ENCODE results near the gene MACF1. TPM values are rescaled to one million over a fixed set of nuclear protein-coding genes. Genes with fewer than 3 reads are reported as not detected.
"Not testable (repeated sequence)": the region's sequence is repeated elsewhere in the genome, so short reads cannot be mapped to it uniquely, and the experiment has no call there.

The MACF1 gene
- total and polyA plus RNA-seq, 2 of the 13 experiments (the other 11 are each of a cell fraction or from before 2014, with no cell fraction given): 36.7 to 65.4 TPM

DNA sequence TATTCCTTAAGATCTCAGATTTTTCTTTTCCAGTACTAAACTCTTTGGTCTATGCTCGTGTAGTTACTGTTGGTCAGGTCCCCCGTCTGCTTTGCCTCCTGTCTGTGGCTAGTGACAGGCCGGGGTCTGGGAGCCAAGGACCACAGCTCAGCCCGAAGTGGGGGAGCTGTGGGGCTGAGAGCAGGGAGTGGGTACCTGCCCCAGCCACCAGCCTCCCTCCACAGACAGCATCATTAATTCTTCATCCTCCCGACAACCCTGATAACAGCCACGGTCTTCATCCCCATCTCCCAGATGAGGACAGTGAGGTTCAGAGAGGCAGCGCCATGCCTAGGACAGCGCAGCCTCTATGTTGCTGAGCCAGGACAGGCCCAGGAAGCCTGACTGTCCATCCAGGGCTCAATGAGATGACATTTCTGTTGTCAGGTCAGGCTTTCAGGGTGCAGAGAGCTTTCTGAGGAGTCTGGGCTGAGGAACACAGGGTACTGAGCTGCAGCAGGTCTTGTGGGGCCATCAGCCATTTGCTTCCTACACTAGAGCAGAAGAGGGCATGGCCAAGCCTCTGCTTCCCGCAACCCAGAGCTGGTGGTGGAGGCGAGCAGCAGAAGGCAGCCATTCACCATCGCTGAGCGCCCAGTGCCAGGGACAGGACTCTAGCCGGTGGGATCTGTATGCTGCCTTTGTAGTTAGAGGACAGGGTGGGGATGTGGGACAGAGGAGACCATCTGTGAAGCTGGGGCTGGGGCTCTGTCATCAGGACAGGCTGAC, 288.7 kb downstream of the MACF1 start:
- H3K27ac ChIP-seq (ENCODE audit: extremely low read length, insufficient read depth, low read length); H3K36me3 ChIP-seq (replicated peaks in 1 of 2; ENCODE audit: control insufficient read depth in 1 of 2, insufficient read depth in 2 of 2, low read length in 2 of 2); ATAC-seq; H3K4me2 ChIP-seq (ENCODE audit: low read depth, low read length); FAIRE-seq; intact Hi-C loops (cut with micrococcal nuclease; ENCODE audit: unreplicated experiment); H3K9ac ChIP-seq (ENCODE audit: insufficient read depth, low read depth, low read length); POLR2A ChIA-PET; DNase-seq (ENCODE audit: low spot score); H4K20me1 ChIP-seq (ENCODE audit: insufficient read depth, low read length); H3K79me2 ChIP-seq (ENCODE audit: insufficient read depth, low read length); in situ Hi-C loops (cut with HindIII; ENCODE audit: extremely low pct_ligation_motif_present, low pct_unique_long_range_greater_than_20kb); H3K9me3 ChIP-seq (ENCODE audit: low read length); H2AFZ ChIP-seq (ENCODE audit: low read length); CTCF ChIA-PET (ENCODE audit: low intra/inter-chr PET ratio, low total read pairs); H3K4me3 ChIP-seq (replicated peaks in 1 of 3; ENCODE audit: insufficient read depth in 1 of 3, low read depth in 2 of 3, low read length in 3 of 3); BruUV-seq (replicated peaks): not testable (repeated sequence)
- 50% methylated on average over 7 of the region's 13 CpGs for WGBS (ENCODE audit: low lambda C conversion rate)
- Histone ChIP-seq H3K27me3 (ENCODE audit: control insufficient read depth in 1 of 2, insufficient read depth in 2 of 2, low read length in 2 of 2) (peaks cover 7 to 42% of the 10 kb centered on the region in 2 experiments), H3K4me1 (ENCODE audit: insufficient read depth, low read length) (peaks cover 12% of the 10 kb centered on the region; the same call in 1 of the 2 replicates)

DNA sequence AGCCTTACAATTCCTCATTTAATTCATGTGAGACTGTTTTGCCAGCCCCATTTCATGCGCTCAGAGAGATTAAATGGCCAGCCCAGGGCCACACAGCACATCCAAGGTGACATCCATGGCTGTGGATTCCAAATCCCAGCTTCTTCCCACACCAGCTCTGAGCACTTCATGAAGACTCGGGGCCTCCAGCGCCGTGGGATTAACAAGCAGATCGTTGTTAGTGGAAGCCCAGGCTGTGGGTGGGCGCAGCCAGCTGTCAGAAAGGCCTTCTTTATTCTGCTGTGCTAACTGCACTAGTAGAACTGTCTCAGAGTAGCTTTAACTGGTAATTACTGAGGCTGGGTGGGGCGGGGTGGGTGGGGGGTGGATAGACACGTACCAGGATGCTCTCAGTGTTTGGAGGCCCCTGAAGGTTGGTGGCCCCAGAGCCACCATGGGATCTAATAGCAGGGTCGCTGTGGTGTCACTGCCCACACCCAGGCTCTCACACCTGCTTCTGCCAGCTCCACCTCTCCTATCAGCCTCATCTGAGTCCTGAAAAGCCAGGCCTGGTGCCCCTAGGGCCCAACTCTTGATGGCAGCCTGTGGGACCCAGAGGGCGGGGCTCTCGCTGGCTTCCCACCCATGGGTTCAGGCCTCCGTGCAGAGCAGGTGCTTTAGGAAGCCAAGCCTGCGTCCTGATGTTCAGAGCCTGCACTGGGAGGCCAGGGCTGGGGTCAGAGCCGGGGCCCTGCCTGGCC, 290.3 kb downstream of the MACF1 start:
- CTCF ChIA-PET (ENCODE audit: low intra/inter-chr PET ratio, low total read pairs): no interaction called here
- H4K20me1 ChIP-seq (ENCODE audit: insufficient read depth, low read length): no peaks in the 10 kb centered on the region
- no peak overlapping the region for H3K9ac ChIP-seq (ENCODE audit: insufficient read depth, low read depth, low read length)
- H3K27ac ChIP-seq (ENCODE audit: extremely low read length, insufficient read depth, low read length): no peak overlapping the region
- TF ChIP-seq HNRNPLL (IDR thresholded peaks at IDR 0.05; ENCODE audit: low read depth, low read length, poor library complexity, severe bottlenecking): no peak
- TF ChIP-seq NFKBIZ (CRISPR knock-in tag; IDR thresholded peaks at IDR 0.05): no peak
- TF ChIP-seq ZSCAN25 (CRISPR knock-in tag; IDR thresholded peaks at IDR 0.05): no peak
- no peak for TF ChIP-seq SCMH1 (CRISPR knock-in tag; IDR thresholded peaks at IDR 0.05; ENCODE audit: borderline replicate concordance)
- no peak for TF ChIP-seq POLR2AphosphoS2 (IDR thresholded peaks at IDR 0.05; ENCODE audit: low read depth, low read length)
- TF ChIP-seq, protein P1, sequence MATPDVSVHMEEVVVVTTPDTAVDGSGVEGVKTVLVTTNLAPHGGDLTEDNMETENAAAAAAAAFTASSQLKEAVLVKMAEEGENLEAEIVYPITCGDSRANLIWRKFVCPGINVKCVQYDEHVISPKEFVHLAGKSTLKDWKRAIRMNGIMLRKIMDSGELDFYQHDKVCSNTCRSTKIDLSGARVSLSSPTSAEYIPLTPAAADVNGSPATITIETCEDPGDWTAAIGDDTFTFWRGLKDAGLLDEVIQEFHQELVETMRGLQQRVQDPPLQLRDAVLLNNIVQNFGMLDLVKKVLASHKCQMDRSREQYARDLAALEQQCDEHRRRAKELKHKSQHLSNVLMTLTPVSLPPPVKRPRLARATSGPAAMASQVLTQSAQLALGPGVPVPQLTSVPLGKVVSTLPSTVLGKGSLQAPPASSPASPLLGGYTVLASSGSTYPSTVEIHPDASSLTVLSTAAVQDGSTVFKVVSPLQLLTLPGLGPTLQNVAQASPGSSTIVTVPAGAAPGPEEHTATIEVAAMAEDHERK (CRISPR knock-in tag; IDR thresholded peaks at IDR 0.05; ENCODE audit: low read depth): no peak
- in situ Hi-C loops (cut with HindIII; ENCODE audit: extremely low pct_ligation_motif_present, low pct_unique_long_range_greater_than_20kb): no loop called here
- no peak for DNase-seq (ENCODE audit: low spot score)
- POLR2A ChIA-PET: no interaction called here
- WGBS (ENCODE audit: low lambda C conversion rate): 76% methylated on average over 6 of the region's 14 CpGs
- no peaks in the 10 kb centered on the region for H3K9me3 ChIP-seq (ENCODE audit: low read length)
- intact Hi-C loops (cut with micrococcal nuclease; ENCODE audit: unreplicated experiment): no loop called here
- no peaks in the 10 kb centered on the region for H3K79me2 ChIP-seq (ENCODE audit: insufficient read depth, low read length)
- no peak for FAIRE-seq
- no peaks in the 10 kb centered on the region for H3K36me3 ChIP-seq (replicated peaks in 1 of 2; ENCODE audit: control insufficient read depth in 1 of 2, insufficient read depth in 2 of 2, low read length in 2 of 2)
- no peak overlapping the region for H3K4me3 ChIP-seq (replicated peaks in 1 of 3; ENCODE audit: insufficient read depth in 1 of 3, low read depth in 2 of 3, low read length in 3 of 3)
- BruUV-seq (replicated peaks): no TSS peak
- ATAC-seq: no peak
- no peak overlapping the region for H3K4me2 ChIP-seq (ENCODE audit: low read depth, low read length)
- peaks cover 10 to 49% of the 10 kb centered on the region in 2 experiments for H3K27me3 ChIP-seq (ENCODE audit: control insufficient read depth in 1 of 2, insufficient read depth in 2 of 2, low read length in 2 of 2)
- H3K4me1 ChIP-seq (ENCODE audit: insufficient read depth, low read length): peaks cover 20% of the 10 kb centered on the region
- H2AFZ ChIP-seq (ENCODE audit: low read length): no peak overlapping the region

Data from HepG2 (cell line).